GM12874 (cell line): ENCODE results near the gene RTEL1.

Experiments used
- CTCF ChIP-seq: IDR thresholded peaks from 2 replicates; pipeline ENCODE4 v1.5.1; 2011; ENCODE audit warnings: low read depth, mild to moderate bottlenecking, control low read depth, low read length, moderate library complexity; ENCODE audit not compliant: insufficient read depth

Gene RTEL1

GRCh38 chr20:63682384-63683139 lies 24.4 kb downstream of the RTEL1 start:
- TF ChIP-seq CTCF, result no peak

GRCh38 chr20:63685269-63686026 lies 27.3 kb downstream of the RTEL1 start:
- no peak for TF ChIP-seq CTCF

- TF ChIP-seq CTCF, result no peak
Measured at GRCh38 chr20:63686094-63686491, 28.0 kb downstream of the RTEL1 start.

GRCh38 chr20:63686492-63687321 lies 28.6 kb downstream of the RTEL1 start:
- TF ChIP-seq CTCF, result no peak

- no peak for TF ChIP-seq CTCF
Measured at GRCh38 chr20:63687419-63688178, 29.5 kb downstream of the RTEL1 start.

GRCh38 chr20:63688228-63689045 lies 30.3 kb downstream of the RTEL1 start:
- TF ChIP-seq CTCF, result no peak
